HUES64 (cell line): ENCODE data around the gene SLC7A6. TPM values are rescaled to one million over a fixed set of nuclear protein-coding genes. Genes with fewer than 3 reads are reported as not detected.
A peak's percentile ranks its signal among the peaks of the same experiment; 100 is the strongest.

Experiments
- H3K27ac ChIP-seq: 2 replicates; pipeline ENCODE4 v1.7.0; 2013; ENCODE audit warnings: low read depth, low read length, inconsistent platforms
- H3K27me3 ChIP-seq: 2 replicates; pipeline ENCODE4 v1.6.1; 2013; ENCODE audit warnings: mild to moderate bottlenecking, low read length; ENCODE audit not compliant: insufficient read depth
- H3K36me3 ChIP-seq: 2 replicates; pipeline ENCODE4 v1.6.1; 2013; ENCODE audit warnings: mild to moderate bottlenecking, low read length; ENCODE audit not compliant: insufficient read depth
- H3K4me1 ChIP-seq: 2 replicates; pipeline ENCODE4 v1.6.1; 2013; ENCODE audit warnings: mild to moderate bottlenecking, low read length, moderate library complexity; ENCODE audit not compliant: insufficient read depth
- H3K4me3 ChIP-seq: 2 replicates; pipeline ENCODE4 v1.5.1; 2013; ENCODE audit warnings: mild to moderate bottlenecking, low read length, moderate library complexity
- H3K9ac ChIP-seq: 2 replicates; pipeline ENCODE4 v1.6.1; 2013; ENCODE audit warnings: mild to moderate bottlenecking, low read depth, low read length
- H3K9me3 ChIP-seq: 2 replicates; pipeline ENCODE4 v1.6.1; 2013; ENCODE audit warnings: low read depth, low read length; ENCODE audit not compliant: insufficient read depth
- WGBS: fragments of 150-250, 120-280 bp; methylation state at CpG from one replicate; pipeline ENCODE4 v1.1.7; 2013; ENCODE audit warnings: missing lambda C conversion rate; 5-methylcytosine and 5-hydroxymethylcytosine counted together
- polyA plus RNA-seq, 2 experiments: library from polyadenylated mRNA; stranded (reverse); fragments of 50-300 nt; gene quantifications; one replicate each; pipeline ENCODE4 v1.2.3, GENCODE V29; 2013

The SLC7A6 gene
- polyA plus RNA-seq (2013, experiment 1 of 2): 14.1 TPM
- 14.7 TPM for polyA plus RNA-seq (2013, experiment 2 of 2)

DNA sequence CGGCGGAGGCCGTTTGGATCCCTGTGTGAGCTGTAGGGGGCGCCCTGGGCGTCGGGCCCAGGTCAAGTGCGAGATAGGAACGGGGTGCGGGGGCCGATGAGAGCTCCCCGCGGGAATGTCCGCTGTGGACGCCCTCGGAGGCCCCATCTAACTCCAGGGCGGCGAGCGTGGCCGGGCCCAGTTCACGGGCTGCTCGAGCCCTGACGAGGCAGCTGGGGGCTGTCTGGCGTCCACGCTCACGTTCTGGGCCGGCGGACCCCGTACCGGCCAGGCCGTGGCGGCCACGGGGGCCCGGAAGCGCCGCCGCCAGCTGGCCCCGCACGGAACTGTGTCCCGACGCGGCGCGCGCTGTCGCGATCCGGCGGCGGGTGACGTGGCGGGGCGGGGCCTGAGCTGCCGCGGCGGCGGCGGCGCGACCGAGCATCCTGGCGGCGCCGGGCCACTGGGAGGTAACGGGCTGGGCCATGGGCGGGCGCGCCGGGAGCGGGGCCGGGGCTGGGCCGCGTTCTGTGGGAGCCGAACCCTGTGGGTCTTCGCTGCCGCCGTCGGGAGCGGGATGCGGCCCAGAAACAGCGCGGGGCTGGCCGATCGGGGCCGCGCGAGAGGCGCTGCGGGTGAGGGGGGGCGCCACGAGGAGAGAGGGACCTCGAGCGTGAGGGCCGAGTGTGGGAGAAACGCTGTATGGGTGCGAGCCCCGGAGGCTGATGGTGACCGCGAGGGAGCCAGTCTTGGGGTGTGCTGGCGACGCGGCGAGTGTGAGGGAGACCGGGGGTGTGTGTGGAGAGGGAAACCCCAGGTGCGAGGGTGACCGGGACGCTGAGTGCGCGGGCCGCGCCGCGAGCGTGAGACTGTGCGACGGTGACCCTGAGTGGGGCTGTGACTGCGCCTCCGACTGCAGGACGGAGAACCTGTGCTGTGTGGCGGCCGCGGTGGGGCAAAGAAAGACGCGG, at the start of gene SLC7A6:
Gene SLC7A6 (plus strand): TSS at position 399 of the 950 bp plus-strand sequence. CDS start 10,201 bp downstream, outside the sequence.
- H3K9ac ChIP-seq: peak within 1 kb of the TSS; percentile 91
- peaks cover 12% of the 10 kb centered on the region; the same call in 1 of the 2 replicates for H3K27me3 ChIP-seq
- WGBS: under 1% methylated on average over 123 of the region's 123 CpGs
- peaks cover 17% of the 10 kb centered on the region for H3K4me1 ChIP-seq
- H3K36me3 ChIP-seq: no peaks in the 10 kb centered on the region
- no peaks in the 10 kb centered on the region for H3K9me3 ChIP-seq
- H3K4me3 ChIP-seq: peak within 1 kb of the TSS; percentile 85
- peak within 1 kb of the TSS; percentile 39; the same call in 1 of the 2 replicates for H3K27ac ChIP-seq

DNA sequence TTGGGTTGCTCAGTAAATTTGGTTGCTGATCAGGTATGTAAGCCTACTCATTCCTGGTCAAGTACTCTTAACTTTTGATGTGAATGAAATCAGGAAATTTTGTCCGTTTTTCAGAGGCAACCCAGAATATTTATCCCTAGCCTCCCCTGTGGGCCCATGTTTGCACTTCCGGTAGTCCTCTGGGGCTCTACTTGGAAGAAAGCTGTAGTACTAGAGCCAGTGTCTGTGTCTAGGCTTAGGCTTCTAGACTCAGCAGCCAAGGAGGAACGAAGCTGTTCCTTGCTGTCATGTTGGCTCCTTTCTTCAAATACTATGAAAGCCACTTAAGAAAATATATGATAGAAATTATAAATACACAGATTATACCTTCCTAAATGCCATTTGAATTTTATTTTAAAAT, 49.6 kb upstream of the SLC7A6 start:
- H3K4me1 ChIP-seq: no peaks in the 10 kb centered on the region
- no peaks in the 10 kb centered on the region; the same call in 1 of the 2 replicates for H3K36me3 ChIP-seq
- no peak overlapping the region for H3K4me3 ChIP-seq
- 88% methylated on average over 2 of the region's 3 CpGs for WGBS
- no peaks in the 10 kb centered on the region for H3K9me3 ChIP-seq
- no peak overlapping the region for H3K27ac ChIP-seq
- no peaks in the 10 kb centered on the region for H3K27me3 ChIP-seq
- no peak overlapping the region for H3K9ac ChIP-seq

DNA sequence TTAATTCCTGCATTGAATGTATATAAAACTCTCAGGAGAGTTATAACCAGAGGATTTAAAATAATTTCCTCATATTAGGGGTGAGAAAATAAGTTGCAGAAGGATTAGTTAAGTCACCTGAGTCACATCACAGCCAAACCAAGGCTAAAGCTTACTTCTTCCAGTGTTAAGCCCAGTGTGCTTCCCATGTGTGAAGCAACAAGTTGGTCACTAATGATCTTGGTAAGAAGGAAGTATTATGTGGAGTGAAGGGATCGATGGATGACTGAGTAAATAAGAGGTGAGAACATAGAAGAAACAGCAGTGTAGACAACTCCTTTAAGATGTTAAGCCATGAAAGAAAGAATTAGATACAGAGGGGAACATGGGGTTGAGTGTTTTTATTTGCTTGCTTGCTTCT, 49.0 kb upstream of the SLC7A6 start:
- H3K27ac ChIP-seq: no peak overlapping the region
- H3K27me3 ChIP-seq: no peaks in the 10 kb centered on the region
- WGBS: 91% methylated on average over 1 of the region's 1 CpG
- H3K36me3 ChIP-seq: no peaks in the 10 kb centered on the region; the same call in 1 of the 2 replicates
- no peaks in the 10 kb centered on the region for H3K4me1 ChIP-seq
- no peak overlapping the region for H3K9ac ChIP-seq
- no peaks in the 10 kb centered on the region for H3K9me3 ChIP-seq
- H3K4me3 ChIP-seq: no peak overlapping the region

DNA sequence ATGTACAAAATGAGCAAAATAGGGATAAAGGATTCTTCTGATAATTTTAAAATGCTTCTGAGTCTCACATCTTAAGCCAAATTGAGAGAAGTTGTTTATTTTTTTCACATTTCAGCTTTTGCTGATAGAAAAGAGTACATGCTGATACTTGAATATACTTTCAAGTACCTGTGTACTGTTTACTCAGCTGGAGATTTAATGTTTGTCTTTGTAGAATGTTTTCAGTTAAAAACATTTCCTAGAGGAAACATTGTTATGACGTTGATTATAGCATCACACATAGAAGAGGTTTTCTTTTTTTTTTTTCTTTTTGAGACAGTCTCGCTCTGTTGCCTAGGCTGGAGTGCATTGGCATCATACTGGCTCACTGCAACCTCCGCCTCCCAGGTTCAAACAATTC, 48.1 kb upstream of the SLC7A6 start:
- no peak overlapping the region for H3K4me3 ChIP-seq
- no peaks in the 10 kb centered on the region; the same call in 1 of the 2 replicates for H3K36me3 ChIP-seq
- 97% methylated on average over 2 of the region's 3 CpGs for WGBS
- no peak overlapping the region for H3K27ac ChIP-seq
- H3K9me3 ChIP-seq: no peaks in the 10 kb centered on the region
- no peak overlapping the region for H3K9ac ChIP-seq
- no peaks in the 10 kb centered on the region for H3K27me3 ChIP-seq
- H3K4me1 ChIP-seq: no peaks in the 10 kb centered on the region

DNA sequence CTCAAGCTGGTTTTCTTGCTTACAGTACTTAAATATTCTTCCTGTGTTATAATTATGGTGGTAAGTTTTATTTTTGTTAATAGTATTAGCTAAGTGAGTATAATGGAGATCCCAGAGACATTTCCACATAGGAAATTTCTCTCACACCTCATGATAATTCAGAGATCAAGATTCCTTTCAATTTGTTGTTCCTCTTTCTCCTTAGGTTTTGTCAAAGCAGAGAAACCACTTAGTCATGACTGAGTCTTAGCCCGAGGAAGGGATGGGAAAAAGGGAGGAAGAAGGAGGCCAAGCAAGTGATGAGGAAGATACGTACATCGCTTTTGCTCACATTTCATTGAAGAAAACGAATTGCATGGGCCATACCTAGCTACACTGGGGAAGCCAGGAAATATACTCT, 46.8 kb upstream of the SLC7A6 start:
- no peaks in the 10 kb centered on the region for H3K9me3 ChIP-seq
- no peak overlapping the region for H3K9ac ChIP-seq
- no peaks in the 10 kb centered on the region for H3K27me3 ChIP-seq
- no peak overlapping the region for H3K27ac ChIP-seq
- H3K4me3 ChIP-seq: no peak overlapping the region
- H3K4me1 ChIP-seq: no peaks in the 10 kb centered on the region
- WGBS: 95% methylated on average over 4 of the region's 4 CpGs
- no peaks in the 10 kb centered on the region; the same call in 1 of the 2 replicates for H3K36me3 ChIP-seq

DNA sequence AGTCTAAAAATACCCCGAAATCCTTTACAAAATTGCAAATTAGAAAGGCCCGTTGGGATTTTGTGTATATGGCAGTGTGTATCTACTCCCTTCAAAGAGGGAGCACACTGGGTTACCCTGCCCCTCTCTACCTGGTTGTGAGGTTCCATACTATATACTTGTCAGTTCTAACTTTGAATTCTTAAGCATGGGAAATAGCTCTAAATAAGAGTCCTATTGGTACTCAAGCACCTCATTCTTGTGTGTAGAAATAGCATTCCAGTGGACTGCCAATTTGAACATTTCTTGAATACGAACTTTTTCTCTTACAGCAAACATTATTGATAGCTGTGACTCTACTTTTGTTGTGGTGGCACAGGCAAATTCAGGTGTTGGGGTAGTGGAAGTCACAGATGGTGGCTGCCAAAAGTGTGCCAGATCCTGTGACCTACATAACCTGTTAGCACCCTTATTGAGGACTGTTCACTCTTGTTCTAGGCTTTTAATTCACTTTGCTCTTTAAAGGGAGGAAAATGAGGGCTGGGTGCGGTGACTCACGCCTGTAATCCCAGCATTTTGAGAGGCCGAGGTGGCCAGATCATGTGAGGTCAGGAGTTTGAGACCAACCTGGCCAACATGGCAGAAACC, 44.5 kb upstream of the SLC7A6 start:
- WGBS: 90% methylated on average over 6 of the region's 6 CpGs
- no peaks in the 10 kb centered on the region for H3K27me3 ChIP-seq
- H3K9me3 ChIP-seq: no peaks in the 10 kb centered on the region
- no peak overlapping the region for H3K27ac ChIP-seq
- no peaks in the 10 kb centered on the region; the same call in 1 of the 2 replicates for H3K36me3 ChIP-seq
- no peak overlapping the region for H3K4me3 ChIP-seq
- no peaks in the 10 kb centered on the region for H3K4me1 ChIP-seq
- H3K9ac ChIP-seq: no peak overlapping the region

DNA sequence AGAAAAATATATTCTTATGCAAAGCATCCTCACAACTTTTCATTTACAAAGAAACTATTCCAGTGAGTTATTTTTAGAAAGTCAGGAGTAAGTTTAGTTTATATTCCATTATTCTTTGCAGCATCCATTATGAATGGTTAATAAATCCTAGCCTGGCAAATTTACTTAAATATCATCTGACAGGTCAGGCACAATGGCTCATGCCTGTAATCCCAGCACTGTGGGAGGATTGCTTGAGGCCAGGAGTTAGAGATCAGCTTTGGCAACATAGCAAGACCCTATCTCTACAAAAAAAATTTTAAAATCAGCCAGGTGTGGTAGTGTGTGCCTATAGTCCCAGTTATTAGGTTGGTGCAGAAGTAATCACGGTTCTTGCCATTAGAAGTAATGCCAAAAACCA, 41.3 kb upstream of the SLC7A6 start:
- Histone ChIP-seq H3K9ac (no peak overlapping the region), H3K36me3 (peaks cover 16% of the 10 kb centered on the region; the same call in 1 of the 2 replicates), H3K9me3 (no peaks in the 10 kb centered on the region), H3K27me3 (no peaks in the 10 kb centered on the region), H3K27ac (no peak overlapping the region), H3K4me1 (no peaks in the 10 kb centered on the region), H3K4me3 (no peak overlapping the region)
- WGBS: no CpG with 5 or more reads among the region's 1 CpG

DNA sequence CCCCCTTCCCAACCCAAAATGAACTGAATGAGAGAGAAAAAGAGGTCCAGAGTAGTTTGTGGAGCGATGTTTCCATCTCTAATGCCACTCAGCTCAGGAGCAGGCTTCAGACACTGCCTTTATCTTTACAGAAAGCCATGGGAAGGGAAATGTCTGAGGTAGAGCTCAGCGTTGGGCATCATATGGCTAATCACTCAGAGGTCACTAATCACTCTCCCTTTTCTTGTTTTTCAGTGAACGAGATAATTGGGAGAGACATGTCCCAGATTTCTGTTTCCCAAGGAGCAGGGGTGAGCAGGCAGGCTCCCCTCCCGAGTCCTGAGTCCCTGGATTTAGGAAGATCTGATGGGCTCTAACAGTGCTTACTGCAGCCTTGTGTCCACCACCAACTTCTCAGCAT, 38.2 kb upstream of the SLC7A6 start:
- no peaks in the 10 kb centered on the region for H3K4me1 ChIP-seq
- no peaks in the 10 kb centered on the region for H3K27me3 ChIP-seq
- H3K4me3 ChIP-seq: no peak overlapping the region
- peaks cover 42% of the 10 kb centered on the region for H3K36me3 ChIP-seq
- no peak overlapping the region for H3K27ac ChIP-seq
- H3K9me3 ChIP-seq: no peaks in the 10 kb centered on the region
- 90% methylated on average over 4 of the region's 4 CpGs for WGBS
- H3K9ac ChIP-seq: no peak overlapping the region

DNA sequence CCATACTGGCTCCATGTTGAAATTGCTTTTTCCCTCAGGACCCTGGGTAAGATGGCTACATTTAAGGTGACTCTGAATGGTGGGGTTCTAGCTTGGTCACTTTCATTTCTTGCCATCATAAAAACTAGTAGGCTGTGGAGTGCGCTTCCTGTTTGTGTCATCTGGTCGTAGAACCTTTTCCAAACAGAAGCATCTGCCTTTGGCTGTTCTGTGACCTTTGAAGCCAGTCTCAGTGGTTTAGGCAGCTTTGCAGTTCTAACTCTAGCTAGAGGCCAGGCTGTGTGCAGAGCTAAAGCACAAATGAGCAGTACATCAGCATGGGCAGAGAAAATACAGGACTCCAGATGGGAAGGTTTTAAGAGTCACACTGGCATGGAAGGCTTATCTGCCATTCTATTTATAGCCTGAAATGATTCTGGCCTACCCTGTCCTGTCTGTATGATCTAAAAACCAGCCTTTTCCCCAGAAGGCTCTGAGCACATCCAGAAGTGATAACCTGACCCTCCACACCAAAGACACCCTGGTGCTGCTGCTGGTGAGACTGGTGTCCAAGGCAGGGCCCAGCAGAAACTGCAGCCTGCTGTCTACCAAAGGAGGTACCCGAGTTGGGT, 37.0 kb upstream of the SLC7A6 start:
- no peak overlapping the region for H3K9ac ChIP-seq
- H3K36me3 ChIP-seq: peaks cover 53% of the 10 kb centered on the region
- no peak overlapping the region for H3K27ac ChIP-seq
- 94% methylated on average over 3 of the region's 3 CpGs for WGBS
- H3K4me1 ChIP-seq: no peaks in the 10 kb centered on the region
- H3K9me3 ChIP-seq: no peaks in the 10 kb centered on the region
- H3K4me3 ChIP-seq: no peak overlapping the region
- no peaks in the 10 kb centered on the region for H3K27me3 ChIP-seq

DNA sequence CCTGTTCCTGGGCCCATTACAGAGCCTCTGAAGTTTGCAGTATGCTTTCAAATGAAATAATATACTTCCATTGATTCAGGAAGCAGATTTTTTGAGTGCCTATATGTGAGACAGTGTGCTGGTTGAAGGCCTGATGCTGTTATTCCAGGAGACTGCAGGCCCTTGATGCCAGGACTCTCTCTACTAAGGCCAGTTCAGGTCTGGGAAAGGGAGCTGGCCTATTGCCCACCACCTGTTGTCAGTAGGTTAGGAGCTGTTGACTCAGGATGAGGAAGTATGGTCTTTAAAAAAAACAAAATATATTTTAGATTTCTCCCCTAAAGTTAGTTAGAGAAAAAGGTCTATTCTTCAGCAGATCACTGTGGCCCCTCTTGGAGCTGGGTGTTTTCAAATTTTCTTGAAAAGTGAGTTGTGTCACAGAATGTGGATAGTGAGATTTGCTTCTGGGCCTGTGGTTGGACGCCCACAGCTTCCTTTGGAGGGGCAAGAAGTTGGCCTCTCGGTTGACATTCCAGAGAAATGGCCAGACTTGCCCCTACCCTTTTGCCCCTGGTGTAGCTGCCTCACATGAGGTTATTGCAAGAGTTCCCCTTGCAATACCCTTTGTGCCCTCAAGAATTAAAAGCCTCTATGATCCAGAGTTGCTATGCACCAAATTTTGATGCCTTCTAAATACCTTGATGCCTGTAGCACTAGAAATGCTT, 36.3 kb upstream of the SLC7A6 start:
- H3K4me3 ChIP-seq: no peak overlapping the region
- no peaks in the 10 kb centered on the region for H3K27me3 ChIP-seq
- H3K9me3 ChIP-seq: no peaks in the 10 kb centered on the region
- H3K4me1 ChIP-seq: no peaks in the 10 kb centered on the region
- no peak overlapping the region for H3K27ac ChIP-seq
- 90% methylated on average over 2 of the region's 2 CpGs for WGBS
- peaks cover 57% of the 10 kb centered on the region for H3K36me3 ChIP-seq
- no peak overlapping the region for H3K9ac ChIP-seq
